SH-SY5Y (cell line): ENCODE measurements around the gene C1QTNF8.

Experiments
- GATA2 ChIP-seq: IDR thresholded peaks from 2 replicates; pipeline ENCODE4 v1.6.1; 2011; ENCODE audit warnings: mild to moderate bottlenecking, low read depth, low read length
- GATA3 ChIP-seq: IDR thresholded peaks from 2 replicates; pipeline ENCODE4 v1.6.1; 2011; ENCODE audit warnings: low read depth, mild to moderate bottlenecking, low read length, moderate library complexity

The C1QTNF8 gene, protein sequence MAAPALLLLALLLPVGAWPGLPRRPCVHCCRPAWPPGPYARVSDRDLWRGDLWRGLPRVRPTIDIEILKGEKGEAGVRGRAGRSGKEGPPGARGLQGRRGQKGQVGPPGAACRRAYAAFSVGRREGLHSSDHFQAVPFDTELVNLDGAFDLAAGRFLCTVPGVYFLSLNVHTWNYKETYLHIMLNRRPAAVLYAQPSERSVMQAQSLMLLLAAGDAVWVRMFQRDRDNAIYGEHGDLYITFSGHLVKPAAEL

GRCh38 chr16:1096169-1097082 lies at the start of gene C1QTNF8:
TSS of gene C1QTNF8 (minus strand) at chr16:1096244. CDS start at chr16:1094922, 1,322 bp downstream.
- no peak for TF ChIP-seq GATA2
- no peak for TF ChIP-seq GATA3

DNA sequence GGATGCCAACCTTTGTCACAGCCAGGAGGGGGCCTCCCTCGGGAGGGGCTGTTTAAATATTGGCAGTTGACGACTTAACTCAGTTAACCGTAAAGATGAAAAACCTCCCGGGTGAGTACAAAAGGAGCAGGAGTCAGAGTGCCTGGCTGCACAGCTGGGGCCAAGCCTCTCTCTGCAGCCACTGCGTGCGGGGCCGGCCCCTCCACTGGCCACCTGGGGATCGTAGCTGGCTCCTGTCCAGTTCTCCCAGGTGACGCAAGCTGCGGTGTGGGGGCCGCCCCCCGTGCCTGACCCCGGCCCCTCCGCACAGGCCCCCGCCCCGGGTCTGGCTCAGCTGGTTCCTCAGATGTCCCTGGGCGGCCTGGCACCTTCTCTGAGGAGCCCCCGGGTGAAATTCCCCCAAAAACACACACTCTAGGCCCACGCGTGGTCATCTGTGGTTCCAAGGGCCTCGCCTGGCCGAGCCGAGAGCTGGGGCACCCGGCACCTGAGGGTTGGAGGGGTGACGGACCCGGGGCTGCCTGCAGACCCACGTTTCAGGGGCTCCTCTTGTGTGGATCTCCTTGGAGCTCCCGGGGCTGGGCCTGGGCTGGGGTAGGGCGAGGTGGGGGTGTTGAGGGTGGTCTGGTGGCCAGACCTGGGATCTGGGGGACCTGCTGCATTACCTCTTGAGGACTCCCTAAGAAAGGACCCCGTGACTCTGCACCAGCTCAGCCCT lies 49.5 kb upstream of the C1QTNF8 start:
- TF ChIP-seq GATA2 (no peak), GATA3 (no peak)

DNA sequence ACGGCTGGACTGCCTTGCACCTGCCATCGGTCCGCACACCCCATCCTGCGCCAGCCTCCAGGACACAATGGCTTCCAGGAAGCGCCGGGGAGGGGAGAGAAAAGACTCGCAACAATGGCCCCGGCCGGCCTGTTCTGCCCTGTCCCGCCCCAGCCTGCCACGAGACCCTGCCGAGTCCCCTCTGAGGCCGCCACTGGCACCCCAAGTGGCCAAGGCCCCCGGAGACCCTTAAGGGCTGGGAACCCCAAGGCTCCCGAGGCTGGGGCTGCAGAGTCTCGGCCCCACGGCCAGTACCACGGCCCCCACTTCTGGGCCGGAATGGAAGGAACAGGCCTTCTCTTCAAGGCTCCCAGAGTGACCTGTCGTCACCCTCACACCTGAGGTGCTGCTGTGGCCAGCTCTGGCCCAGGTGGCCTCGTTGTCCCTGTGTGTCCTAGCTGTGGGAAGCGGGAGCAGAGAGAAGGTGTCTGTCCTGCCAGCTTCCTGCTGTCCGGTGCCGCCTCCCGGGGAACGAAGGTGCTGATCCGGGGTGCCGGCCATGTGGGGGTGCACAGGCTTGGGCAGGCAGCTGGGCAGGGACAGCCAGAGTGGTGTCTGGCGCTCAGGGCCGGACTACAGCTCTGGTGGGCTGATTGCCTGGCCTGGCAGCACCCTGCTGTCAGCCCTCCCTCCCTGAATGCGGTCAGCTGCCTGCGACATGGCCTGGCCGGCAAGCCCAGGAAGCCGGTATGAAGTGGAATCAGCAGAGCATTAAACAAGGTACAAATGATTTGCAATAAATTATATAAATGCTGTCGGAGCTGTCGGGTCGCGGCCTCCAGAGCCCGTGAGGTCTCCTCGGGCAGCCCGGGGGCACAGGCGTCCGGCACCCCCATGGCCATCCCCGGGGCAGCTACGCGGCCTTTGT lies 48.7 kb upstream of the C1QTNF8 start:
- no peak for TF ChIP-seq GATA3
- TF ChIP-seq GATA2 = no peak

DNA sequence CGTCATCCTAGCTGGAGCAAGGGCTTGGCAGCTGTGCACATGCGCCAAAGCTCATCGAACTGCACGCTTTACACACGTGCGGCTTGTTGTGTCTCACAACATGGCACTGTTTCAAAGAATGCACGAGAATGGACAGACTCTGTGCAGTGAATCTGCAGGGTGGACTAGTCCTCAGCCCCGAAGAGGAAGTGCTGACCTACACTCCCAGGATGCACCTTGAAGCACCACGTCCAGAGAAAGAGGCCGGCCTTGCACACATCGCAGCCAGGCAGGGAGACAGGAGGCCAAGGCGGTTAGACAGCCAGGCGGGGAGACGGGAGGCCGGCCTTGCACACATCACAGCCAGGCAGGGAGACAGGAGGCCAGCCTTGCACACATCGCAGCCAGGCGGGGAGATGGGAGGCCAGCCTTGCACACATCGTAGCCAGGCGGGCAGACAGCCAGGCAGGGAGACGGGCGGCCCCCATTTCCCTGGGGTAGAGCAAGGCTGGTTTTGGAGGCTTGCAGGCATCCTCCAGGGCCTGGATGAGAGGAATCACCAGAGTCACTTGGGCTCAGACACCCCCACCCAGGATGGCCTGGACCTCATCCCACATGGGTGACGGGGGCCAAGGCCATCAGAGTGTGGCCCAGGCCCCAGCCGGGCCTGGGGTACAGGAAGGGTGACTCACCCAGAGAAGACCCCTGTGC lies 47.9 kb upstream of the C1QTNF8 start:
- TF ChIP-seq GATA2 (no peak), GATA3 (no peak)

- TF ChIP-seq GATA2 (no peak), GATA3 (no peak)
These were observed 46.9 kb upstream of the C1QTNF8 start for GRCh38 chr16:1142911-1143310.

DNA sequence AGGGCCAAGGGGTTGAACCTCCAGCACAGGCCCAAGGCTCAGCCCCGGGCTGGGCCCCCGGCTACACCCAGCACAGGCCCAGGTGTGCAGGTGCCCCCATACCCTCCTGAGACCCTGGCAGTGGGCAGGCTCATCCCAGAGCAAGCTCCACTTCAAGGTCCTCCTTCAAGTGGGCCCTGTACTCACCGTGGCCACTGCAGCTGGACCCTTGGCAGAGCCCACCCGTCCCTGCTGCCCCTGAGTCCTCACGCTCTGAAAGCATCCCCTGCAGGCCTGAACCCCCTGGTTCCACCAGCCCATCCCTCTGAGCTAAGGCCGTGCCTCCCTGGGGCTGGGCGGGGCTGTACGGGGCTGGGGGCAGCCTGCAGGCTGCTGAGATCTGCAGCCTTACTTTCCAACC lies 45.7 kb upstream of the C1QTNF8 start:
- no peak for TF ChIP-seq GATA3
- no peak for TF ChIP-seq GATA2

DNA sequence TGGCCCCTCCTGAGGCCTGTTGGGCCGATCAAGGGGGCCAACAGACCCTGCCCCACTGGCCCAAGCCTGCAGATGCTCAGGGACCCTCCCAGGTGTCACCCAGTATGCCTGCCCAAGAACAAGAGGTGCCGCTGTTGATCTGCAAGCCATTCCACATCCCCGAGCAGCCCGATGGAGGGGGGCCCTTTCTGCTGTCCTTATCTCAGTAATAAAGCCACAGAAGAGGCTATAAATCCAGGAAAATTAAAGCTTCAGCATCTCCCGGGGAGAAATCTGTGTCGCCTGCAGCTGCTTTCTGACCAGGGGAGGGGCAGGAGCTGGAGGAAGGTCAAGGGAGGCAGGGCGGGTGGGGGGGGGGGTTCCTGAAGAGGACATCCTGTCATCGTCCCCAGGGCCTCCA lies 45.1 kb upstream of the C1QTNF8 start:
- TF ChIP-seq GATA2 = no peak
- no peak for TF ChIP-seq GATA3

DNA sequence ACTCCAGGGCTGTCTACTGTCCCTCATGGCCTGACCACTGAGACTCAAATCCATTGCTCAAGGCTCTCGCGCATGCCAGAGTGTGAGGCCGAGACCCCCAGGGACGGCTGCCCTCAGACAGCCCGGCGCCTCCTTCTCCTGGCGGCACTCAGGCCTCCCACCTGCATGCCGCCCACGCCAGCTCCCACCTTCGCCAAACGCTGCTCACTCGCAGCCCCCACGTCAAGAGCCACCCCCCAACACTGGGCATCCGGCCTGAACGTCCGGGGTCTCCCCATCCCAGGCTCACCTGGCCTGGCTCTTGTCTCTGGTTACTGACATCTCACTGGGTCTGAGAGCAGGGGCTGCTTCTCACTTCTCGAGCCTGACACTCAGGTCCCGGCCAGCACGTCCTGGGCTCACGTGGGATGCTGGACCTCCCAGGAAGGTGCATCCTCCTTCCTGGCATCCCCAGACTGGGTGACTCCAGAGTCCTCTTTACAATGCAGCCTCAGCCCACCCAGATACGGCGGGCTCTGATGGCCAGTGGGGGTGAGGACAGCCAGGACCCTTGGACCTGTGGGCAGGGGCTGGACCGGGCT lies 44.6 kb upstream of the C1QTNF8 start:
- TF ChIP-seq GATA3 (no peak), GATA2 (no peak)

- TF ChIP-seq GATA3 (no peak), GATA2 (no peak)
These were observed 41.6 kb upstream of the C1QTNF8 start for GRCh38 chr16:1137604-1138003.

DNA sequence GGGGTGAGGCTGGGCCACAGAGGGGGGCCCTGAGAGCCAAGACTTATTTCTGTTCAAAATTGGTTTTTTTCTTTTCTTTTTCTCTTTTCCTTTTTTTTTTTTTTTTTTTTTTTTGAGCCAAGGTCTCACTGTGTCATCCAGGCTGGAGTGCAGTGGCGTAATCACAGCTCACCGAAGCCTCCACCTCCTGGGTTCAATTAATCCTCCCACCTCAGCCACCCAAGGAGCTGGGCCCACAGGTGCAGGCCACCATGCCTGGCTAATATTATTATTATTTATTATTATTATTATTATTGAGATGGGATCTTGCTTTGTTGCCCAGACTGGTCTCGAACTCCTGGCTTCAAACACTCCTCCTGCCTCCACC lies 39.4 kb upstream of the C1QTNF8 start:
- no peak for TF ChIP-seq GATA2
- TF ChIP-seq GATA3 = no peak

DNA sequence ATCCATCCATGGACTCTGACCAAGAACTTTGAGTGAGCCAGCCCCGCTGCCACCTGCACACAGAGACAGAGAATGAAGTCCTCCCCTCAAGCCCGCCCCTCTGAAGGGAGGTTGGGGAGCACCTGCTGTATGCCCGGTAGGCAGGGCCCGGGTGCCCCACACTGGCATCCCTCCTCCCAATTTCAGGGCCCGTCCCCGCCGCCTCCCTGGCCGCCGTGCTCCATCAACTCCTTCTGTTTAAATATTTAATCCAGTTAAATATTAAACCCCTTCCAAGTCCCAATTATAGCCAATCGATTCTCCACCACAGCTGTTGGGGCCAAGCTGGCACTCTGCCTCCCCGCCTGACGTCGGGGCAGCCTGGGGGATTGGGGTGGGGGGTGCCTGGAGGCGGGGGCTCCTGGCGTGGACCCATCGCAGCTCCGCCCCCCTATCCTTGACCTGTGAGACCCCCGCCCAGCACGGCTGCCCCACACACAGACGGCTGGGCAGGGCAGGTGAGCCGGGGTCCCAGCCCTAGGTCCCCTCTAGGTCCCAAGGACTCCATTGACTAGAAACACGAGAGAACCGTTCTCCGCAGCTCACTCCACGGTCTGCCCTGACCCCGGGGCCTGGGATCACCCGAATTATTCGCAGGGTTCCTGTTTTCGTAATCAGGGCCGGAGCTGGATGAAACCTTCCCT lies 38.9 kb upstream of the C1QTNF8 start:
- TF ChIP-seq GATA3 (no peak), GATA2 (no peak)

- TF ChIP-seq GATA3 = no peak
- TF ChIP-seq GATA2 = no peak
These were observed 37.9 kb upstream of the C1QTNF8 start for GRCh38 chr16:1133810-1134520.
